ENCODE results near the gene CD80. TPM values are rescaled to one million over a fixed set of nuclear protein-coding genes. Genes with fewer than 3 reads are reported as not detected.
"Not testable (repeated sequence)": the region's sequence is repeated elsewhere in the genome, so short reads cannot be mapped to it uniquely, and the experiment has no call there.

The CD80 gene
- polyA plus RNA-seq, 2 donors: 0.04 TPM; not detected in 1

DNA sequence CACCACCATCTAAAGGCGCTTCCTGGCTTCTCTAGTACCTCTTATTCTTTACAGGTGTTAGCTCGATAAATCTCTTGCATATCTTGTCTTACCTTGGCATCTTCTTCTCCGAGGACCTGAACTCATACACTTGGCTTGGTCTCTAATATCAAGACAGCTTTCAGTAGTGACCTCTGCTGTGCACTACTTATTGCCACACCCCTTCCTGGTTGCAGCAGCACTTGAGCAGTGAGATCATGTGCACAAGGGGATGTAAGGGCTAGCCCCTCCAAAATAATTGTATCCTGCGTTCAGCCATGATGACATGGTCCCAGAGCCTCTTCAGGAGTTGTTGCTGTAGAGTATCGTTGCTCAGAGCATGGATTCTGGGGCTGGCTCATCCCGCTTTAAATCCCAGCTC, 37.0 kb upstream of the CD80 start:
- H3K27ac ChIP-seq (ENCODE audit: low read depth in 2 of 2, low read length in 1 of 2): no peak overlapping the region
- H3K4me1 ChIP-seq (ENCODE audit: control insufficient read depth in 2 of 2, insufficient read depth in 2 of 2, low read length in 1 of 2): peaks cover 0 to 2% of the 10 kb centered on the region in 2 donors
- WGBS, 2 donors: 83 to 91% methylated on average over 6 of the region's 6 CpGs
- H3K36me3 ChIP-seq (ENCODE audit: control insufficient read depth in 2 of 2, insufficient read depth in 2 of 2, low read length in 1 of 2): no peaks in the 10 kb centered on the region
- H3K4me3 ChIP-seq (ENCODE audit: low read depth in 1 of 2, low read length in 2 of 2): no peak overlapping the region
- H3K9me3 ChIP-seq (ENCODE audit: control insufficient read depth in 2 of 2, insufficient read depth in 1 of 2, low read depth in 1 of 2, low read length in 1 of 2): no peaks in the 10 kb centered on the region
- no peaks in the 10 kb centered on the region for H3K27me3 ChIP-seq (ENCODE audit: control insufficient read depth in 1 of 2, insufficient read depth in 2 of 2, low read length in 2 of 2)

DNA sequence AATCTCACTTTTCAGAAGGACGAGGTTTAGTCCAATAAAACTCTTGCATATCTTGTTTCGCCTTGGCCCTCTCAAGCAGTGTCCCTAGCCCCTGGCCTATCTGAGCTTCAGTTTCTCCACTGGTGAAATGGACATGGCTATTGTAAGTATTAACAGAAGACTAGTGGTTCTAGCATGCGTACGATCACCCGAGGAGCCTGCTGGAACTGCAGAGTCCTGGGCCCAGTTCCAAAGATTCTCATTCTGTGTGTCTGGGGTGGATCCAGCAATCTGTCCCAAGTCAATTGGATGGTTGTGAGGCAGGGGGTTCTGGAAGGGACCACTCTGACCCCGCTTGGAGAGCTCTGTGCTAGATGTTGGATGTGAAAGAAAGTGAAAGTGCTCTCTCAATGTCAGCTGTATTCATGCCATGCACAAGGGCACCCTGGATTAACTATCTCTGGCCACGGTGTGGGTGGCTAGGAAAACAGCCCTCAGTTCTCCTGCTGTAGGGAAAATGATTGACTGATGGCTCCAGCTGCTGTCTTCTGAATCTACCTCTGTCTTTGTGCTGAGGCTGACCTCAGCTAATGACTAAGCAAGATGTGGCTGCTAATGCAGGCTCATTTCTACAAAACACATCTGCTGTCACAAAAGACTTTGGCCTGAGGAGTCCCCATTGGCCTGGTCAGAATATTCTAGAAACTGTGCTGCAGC, 36.4 kb upstream of the CD80 start:
- H3K4me1 ChIP-seq (ENCODE audit: control insufficient read depth in 2 of 2, insufficient read depth in 2 of 2, low read length in 1 of 2): peaks cover 0 to 2% of the 10 kb centered on the region in 2 donors

DNA sequence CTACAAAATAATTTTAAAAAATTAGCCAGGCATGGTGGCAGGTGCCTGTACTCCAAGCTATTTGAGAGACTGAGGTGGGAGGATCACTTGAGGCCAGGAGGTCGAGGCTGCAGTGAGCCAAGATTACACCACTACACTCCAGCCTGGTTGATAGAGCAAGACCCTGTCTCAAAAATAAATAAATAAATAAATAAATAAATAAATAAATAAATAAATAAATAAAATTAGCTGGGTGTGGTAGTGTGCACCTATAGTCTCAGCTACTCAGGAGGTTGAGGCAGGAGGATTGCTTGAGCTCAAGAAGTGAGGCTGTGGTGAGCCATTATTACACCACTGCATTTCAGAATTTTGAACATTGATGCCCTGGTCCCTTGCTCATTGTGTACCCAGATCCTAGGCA, 35.5 kb upstream of the CD80 start:
- not testable (repeated sequence) for H3K4me3 ChIP-seq (ENCODE audit: low read depth in 1 of 2, low read length in 2 of 2); H3K9me3 ChIP-seq (ENCODE audit: control insufficient read depth in 2 of 2, insufficient read depth in 1 of 2, low read depth in 1 of 2, low read length in 1 of 2); H3K4me1 ChIP-seq (ENCODE audit: control insufficient read depth in 2 of 2, insufficient read depth in 2 of 2, low read length in 1 of 2); H3K27ac ChIP-seq (ENCODE audit: low read depth in 2 of 2, low read length in 1 of 2); H3K36me3 ChIP-seq (ENCODE audit: control insufficient read depth in 2 of 2, insufficient read depth in 2 of 2, low read length in 1 of 2); H3K27me3 ChIP-seq (ENCODE audit: control insufficient read depth in 1 of 2, insufficient read depth in 2 of 2, low read length in 2 of 2)
- 79 to 81% methylated on average over 1 of the region's 1 CpG for WGBS, 2 donors

More for the DNA sequence above, 36.4 kb upstream of the CD80 start:
- H3K27ac ChIP-seq (ENCODE audit: low read depth in 2 of 2, low read length in 1 of 2): no peak overlapping the region
- no peak overlapping the region for H3K4me3 ChIP-seq (ENCODE audit: low read depth in 1 of 2, low read length in 2 of 2)
- 78 to 80% methylated on average over 7 of the region's 7 CpGs for WGBS, 2 donors
- H3K27me3 ChIP-seq (ENCODE audit: control insufficient read depth in 1 of 2, insufficient read depth in 2 of 2, low read length in 2 of 2): no peaks in the 10 kb centered on the region
- no peaks in the 10 kb centered on the region for H3K9me3 ChIP-seq (ENCODE audit: control insufficient read depth in 2 of 2, insufficient read depth in 1 of 2, low read depth in 1 of 2, low read length in 1 of 2)
- H3K36me3 ChIP-seq (ENCODE audit: control insufficient read depth in 2 of 2, insufficient read depth in 2 of 2, low read length in 1 of 2): no peaks in the 10 kb centered on the region

DNA sequence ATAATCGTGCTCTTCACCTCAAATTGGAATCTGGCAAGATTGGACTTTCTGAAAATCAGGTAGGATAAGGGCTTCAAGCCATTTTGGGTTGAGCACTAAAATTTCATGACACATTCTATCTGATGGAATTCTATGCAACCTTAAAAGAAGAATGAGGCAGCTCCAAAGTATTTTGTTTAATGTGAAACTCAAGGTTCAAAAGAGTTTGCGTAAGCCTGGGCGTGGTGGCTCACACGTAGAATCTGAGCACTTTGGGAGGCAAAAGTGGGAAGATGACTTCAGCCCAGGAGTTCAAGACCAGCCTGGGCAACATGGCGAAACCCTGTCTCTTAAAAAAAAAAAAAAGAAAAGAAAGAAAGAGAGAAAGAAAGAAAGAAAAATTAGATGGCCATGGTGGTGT, 34.7 kb upstream of the CD80 start:
- Histone ChIP-seq H3K27ac (ENCODE audit: low read depth in 2 of 2, low read length in 1 of 2) (no peak overlapping the region), H3K4me3 (ENCODE audit: low read depth in 1 of 2, low read length in 2 of 2) (no peak overlapping the region), H3K27me3 (ENCODE audit: control insufficient read depth in 1 of 2, insufficient read depth in 2 of 2, low read length in 2 of 2) (no peaks in the 10 kb centered on the region), H3K9me3 (ENCODE audit: control insufficient read depth in 2 of 2, insufficient read depth in 1 of 2, low read depth in 1 of 2, low read length in 1 of 2) (no peaks in the 10 kb centered on the region), H3K36me3 (ENCODE audit: control insufficient read depth in 2 of 2, insufficient read depth in 2 of 2, low read length in 1 of 2) (no peaks in the 10 kb centered on the region), H3K4me1 (ENCODE audit: control insufficient read depth in 2 of 2, insufficient read depth in 2 of 2, low read length in 1 of 2) (no peaks in the 10 kb centered on the region)
- WGBS, 2 donors: 75 to 92% methylated on average over 5 of the region's 5 CpGs

DNA sequence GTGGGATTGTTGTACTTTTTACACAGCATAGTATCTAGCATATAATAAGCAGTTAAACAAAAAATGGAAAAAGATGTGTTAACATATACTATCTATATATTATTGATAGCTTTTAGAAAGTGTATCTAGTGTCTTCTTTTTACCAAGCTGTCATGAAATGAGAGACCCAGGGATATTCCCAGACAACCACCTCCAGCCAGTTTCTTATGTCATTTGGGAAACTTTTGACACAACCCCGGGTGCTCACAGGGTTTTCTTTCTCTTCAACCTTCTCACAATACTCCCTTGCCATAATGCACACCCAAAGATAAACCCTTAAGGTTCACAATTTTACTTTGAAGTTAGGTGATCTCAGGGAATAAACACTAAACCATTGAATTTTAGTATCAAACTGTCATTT, 33.4 kb upstream of the CD80 start:
- Histone ChIP-seq H3K27me3 (ENCODE audit: control insufficient read depth in 1 of 2, insufficient read depth in 2 of 2, low read length in 2 of 2) (no peaks in the 10 kb centered on the region), H3K4me3 (ENCODE audit: low read depth in 1 of 2, low read length in 2 of 2) (no peak overlapping the region), H3K27ac (ENCODE audit: low read depth in 2 of 2, low read length in 1 of 2) (no peak overlapping the region), H3K9me3 (ENCODE audit: control insufficient read depth in 2 of 2, insufficient read depth in 1 of 2, low read depth in 1 of 2, low read length in 1 of 2) (no peaks in the 10 kb centered on the region), H3K4me1 (ENCODE audit: control insufficient read depth in 2 of 2, insufficient read depth in 2 of 2, low read length in 1 of 2) (no peaks in the 10 kb centered on the region), H3K36me3 (ENCODE audit: control insufficient read depth in 2 of 2, insufficient read depth in 2 of 2, low read length in 1 of 2) (no peaks in the 10 kb centered on the region)
- WGBS, 2 donors: 48 to 60% methylated on average over 1 of the region's 1 CpG

DNA sequence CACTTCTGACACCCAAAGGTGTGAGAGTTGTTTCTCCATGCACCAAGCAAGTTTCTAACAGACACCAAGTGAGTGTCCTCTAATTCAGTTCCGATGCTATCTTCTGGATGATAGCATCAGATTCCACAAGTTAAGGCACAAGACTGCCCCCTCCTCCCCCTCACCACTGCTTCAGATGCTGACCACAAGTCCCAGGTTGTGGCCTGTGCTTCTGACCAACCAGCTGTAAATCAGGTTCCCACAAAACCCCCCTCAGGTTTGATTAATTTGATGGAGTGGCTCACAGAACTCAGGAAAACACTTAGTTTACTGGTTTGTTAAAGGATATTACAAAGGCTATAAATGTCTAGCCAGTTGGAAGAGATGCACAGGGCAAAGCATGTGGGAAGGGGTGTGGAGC, 31.3 kb upstream of the CD80 start:
- WGBS, 2 donors: 90 to 92% methylated on average over 1 of the region's 1 CpG
- H3K4me1 ChIP-seq (ENCODE audit: control insufficient read depth in 2 of 2, insufficient read depth in 2 of 2, low read length in 1 of 2): no peaks in the 10 kb centered on the region

DNA sequence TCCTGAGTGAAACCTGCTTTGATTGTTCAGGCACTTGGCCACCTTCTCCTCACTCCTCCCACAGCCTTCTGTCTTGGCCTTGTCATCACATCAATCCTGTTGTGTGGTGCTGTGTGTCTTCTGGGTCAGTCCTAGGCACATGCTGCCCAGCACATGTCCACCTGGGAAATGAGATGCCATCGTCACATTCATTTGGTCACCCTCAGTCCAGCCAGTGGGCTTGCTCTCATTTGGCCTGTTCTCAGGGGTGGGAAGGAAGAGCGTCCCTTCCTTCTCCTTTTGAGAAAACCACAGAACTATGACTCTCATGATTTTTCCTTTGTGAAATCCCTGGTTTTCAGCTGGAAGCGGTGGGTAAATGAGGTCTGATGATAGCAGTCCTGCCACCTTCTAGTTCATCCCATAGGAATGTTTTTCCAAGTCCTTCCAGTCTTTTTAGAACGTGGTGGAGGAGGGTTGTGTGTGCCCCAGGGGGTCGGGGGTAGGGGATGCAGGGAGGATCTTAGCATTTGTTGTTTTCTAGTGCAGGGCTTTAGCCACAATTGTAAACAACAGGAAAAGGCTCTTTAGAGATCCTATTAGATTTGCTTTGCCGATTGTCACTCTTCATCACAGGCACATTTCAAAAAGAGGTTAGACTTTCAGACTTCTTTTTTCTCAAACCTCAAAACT, 29.8 kb upstream of the CD80 start:
- H3K9me3 ChIP-seq (ENCODE audit: control insufficient read depth in 2 of 2, insufficient read depth in 1 of 2, low read depth in 1 of 2, low read length in 1 of 2): no peaks in the 10 kb centered on the region
- H3K27me3 ChIP-seq (ENCODE audit: control insufficient read depth in 1 of 2, insufficient read depth in 2 of 2, low read length in 2 of 2): no peaks in the 10 kb centered on the region
- no peaks in the 10 kb centered on the region for H3K36me3 ChIP-seq (ENCODE audit: control insufficient read depth in 2 of 2, insufficient read depth in 2 of 2, low read length in 1 of 2)
- 61 to 63% methylated on average over 6 of the region's 6 CpGs for WGBS, 2 donors
- H3K27ac ChIP-seq (ENCODE audit: low read depth in 2 of 2, low read length in 1 of 2): no peak overlapping the region
- H3K4me3 ChIP-seq (ENCODE audit: low read depth in 1 of 2, low read length in 2 of 2): no peak overlapping the region
- H3K4me1 ChIP-seq (ENCODE audit: control insufficient read depth in 2 of 2, insufficient read depth in 2 of 2, low read length in 1 of 2): no peaks in the 10 kb centered on the region

More for the DNA sequence above, 31.3 kb upstream of the CD80 start:
- Histone ChIP-seq H3K4me3 (ENCODE audit: low read depth in 1 of 2, low read length in 2 of 2) (no peak overlapping the region), H3K27me3 (ENCODE audit: control insufficient read depth in 1 of 2, insufficient read depth in 2 of 2, low read length in 2 of 2) (no peaks in the 10 kb centered on the region), H3K9me3 (ENCODE audit: control insufficient read depth in 2 of 2, insufficient read depth in 1 of 2, low read depth in 1 of 2, low read length in 1 of 2) (no peaks in the 10 kb centered on the region), H3K36me3 (ENCODE audit: control insufficient read depth in 2 of 2, insufficient read depth in 2 of 2, low read length in 1 of 2) (no peaks in the 10 kb centered on the region), H3K27ac (ENCODE audit: low read depth in 2 of 2, low read length in 1 of 2) (no peak overlapping the region)

DNA sequence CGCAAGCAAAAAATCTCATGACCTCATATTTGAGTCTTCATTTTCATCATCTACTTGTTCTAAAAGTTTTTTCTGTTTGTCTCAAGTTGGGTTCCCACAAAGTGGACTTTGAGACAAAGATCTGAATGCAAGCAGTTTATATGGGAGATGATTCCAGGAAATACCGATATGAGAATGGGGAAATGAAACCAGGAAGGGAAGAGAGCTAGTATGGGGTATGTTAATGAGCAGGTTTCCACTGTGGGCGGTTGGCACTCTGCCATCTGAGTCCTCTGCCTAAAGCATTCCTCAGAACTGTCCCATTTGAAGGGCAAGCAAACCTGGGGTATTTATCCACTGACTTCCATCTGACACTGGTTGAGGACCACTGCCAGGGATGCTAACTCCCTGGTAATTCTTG, 28.7 kb upstream of the CD80 start:
- no peak overlapping the region for H3K4me3 ChIP-seq (ENCODE audit: low read depth in 1 of 2, low read length in 2 of 2)
- 63 to 78% methylated on average over 3 of the region's 3 CpGs for WGBS, 2 donors
- no peaks in the 10 kb centered on the region for H3K36me3 ChIP-seq (ENCODE audit: control insufficient read depth in 2 of 2, insufficient read depth in 2 of 2, low read length in 1 of 2)
- no peak overlapping the region for H3K27ac ChIP-seq (ENCODE audit: low read depth in 2 of 2, low read length in 1 of 2)
- H3K4me1 ChIP-seq (ENCODE audit: control insufficient read depth in 2 of 2, insufficient read depth in 2 of 2, low read length in 1 of 2): no peaks in the 10 kb centered on the region
- no peaks in the 10 kb centered on the region for H3K27me3 ChIP-seq (ENCODE audit: control insufficient read depth in 1 of 2, insufficient read depth in 2 of 2, low read length in 2 of 2)
- no peaks in the 10 kb centered on the region for H3K9me3 ChIP-seq (ENCODE audit: control insufficient read depth in 2 of 2, insufficient read depth in 1 of 2, low read depth in 1 of 2, low read length in 1 of 2)

DNA sequence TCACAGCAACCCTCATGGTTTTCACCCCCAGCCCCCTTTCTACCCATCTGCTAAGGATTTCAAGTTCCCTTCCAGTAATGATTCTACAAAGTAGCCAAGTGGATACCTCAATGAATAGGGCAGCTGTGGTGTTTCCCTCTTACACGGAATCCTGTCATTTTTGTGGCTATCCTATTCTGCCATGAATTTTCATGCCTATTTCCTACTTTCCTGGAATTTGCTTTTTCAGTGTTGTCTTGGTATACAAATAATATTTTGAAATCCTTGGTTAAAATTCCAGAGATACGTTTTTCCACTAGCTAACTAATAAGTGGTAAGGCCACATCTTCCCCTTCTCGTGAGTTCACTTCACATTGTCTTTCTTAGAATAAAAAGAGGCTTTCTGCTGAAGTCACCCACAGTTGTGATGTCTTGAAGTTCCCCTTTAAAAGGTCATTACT, 27.3 kb upstream of the CD80 start:
- no peak overlapping the region for H3K27ac ChIP-seq (ENCODE audit: low read depth in 2 of 2, low read length in 1 of 2)
- no peaks in the 10 kb centered on the region for H3K36me3 ChIP-seq (ENCODE audit: control insufficient read depth in 2 of 2, insufficient read depth in 2 of 2, low read length in 1 of 2)
- H3K4me3 ChIP-seq (ENCODE audit: low read depth in 1 of 2, low read length in 2 of 2): no peak overlapping the region
- WGBS, 2 donors: 79 to 87% methylated on average over 3 of the region's 3 CpGs
- no peaks in the 10 kb centered on the region for H3K9me3 ChIP-seq (ENCODE audit: control insufficient read depth in 2 of 2, insufficient read depth in 1 of 2, low read depth in 1 of 2, low read length in 1 of 2)
- H3K4me1 ChIP-seq (ENCODE audit: control insufficient read depth in 2 of 2, insufficient read depth in 2 of 2, low read length in 1 of 2): no peaks in the 10 kb centered on the region
- no peaks in the 10 kb centered on the region for H3K27me3 ChIP-seq (ENCODE audit: control insufficient read depth in 1 of 2, insufficient read depth in 2 of 2, low read length in 2 of 2)

Data from esophagus (tissue), 2 donors.